Measurements from ENCODE around the gene THRB. TPM values are rescaled to one million over a fixed set of nuclear protein-coding genes. Genes with fewer than 3 reads are reported as not detected.

Gene THRB
- total RNA-seq, 6 experiments from 2014 or later = 14.5 to 29.5 (median 17.3) TPM

DNA sequence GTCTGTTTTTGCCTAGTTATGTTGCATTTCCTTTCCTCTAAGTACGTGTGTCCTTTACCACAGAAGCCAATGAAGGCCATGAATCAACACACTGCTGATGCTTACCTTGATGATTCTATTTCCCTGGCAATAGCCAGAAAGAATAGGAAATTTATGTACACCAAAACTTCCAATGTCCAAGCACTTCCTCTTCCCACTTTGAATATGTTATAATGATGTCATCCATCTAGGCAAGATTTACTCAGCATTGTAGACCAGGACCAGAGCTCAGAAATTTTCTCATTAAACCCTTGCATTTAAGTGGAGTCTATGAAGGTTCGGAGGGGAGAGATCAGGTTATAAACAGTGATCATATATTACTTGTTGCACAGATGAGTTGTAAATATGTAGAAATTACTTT, 126.0 kb downstream of the THRB start:
- ATAC-seq = no peak
- no peak overlapping the region for H3K27ac ChIP-seq
- WGBS (ENCODE audit: insufficient coverage, low coverage, low lambda C conversion rate, missing lambda C conversion rate) = 51% methylated on average over 2 of the region's 2 CpGs
- H3K27me3 ChIP-seq = no peaks in the 10 kb centered on the region
- peaks cover 0 to 40% (median 11%) of the 10 kb centered on the region in 4 donors for H3K4me1 ChIP-seq
- intact Hi-C loops (cut with DNase I) = loop anchor here in 1 of 2 donors (10.0 kb wide), 1 partner anchor 126 kb away; the partner anchor contains the start of gene THRB
- no peaks in the 10 kb centered on the region for H3K36me3 ChIP-seq
- no peak for DNase-seq
- TF ChIP-seq CTCF (IDR thresholded peaks at IDR 0.05) = no peak
- TF ChIP-seq POLR2A (IDR thresholded peaks at IDR 0.05) = no peak
- H3K9me3 ChIP-seq = no peaks in the 10 kb centered on the region
- H3K4me3 ChIP-seq = no peak overlapping the region

DNA sequence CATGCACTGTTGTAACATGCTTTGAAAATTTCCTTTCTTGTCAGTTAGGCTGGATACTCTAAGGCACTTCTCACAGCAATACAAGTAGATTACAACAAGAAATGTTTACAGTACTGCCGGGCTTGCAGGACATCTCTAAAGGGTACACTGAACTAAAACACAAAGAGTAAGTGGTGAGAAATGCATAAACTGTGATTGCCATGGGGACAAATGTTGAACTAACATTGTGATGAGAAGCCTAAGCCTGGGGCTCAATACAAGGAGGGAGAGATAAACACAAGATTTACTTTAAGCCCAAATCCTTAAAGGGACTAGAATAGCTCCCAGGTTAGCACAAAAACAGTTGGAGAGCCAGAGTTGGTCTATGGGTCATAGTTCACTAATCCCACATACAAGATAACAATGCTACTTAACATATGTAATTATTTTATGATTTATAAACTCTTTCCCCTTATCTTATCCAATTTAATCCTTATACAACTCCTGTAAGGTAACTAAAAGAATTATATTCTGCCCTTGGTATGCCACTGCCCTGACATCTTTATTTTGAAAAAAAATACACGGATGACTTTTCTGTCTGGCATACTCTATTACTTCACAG, 126.9 kb downstream of the THRB start:
- no peak for DNase-seq
- Histone ChIP-seq H3K27ac (no peak overlapping the region), H3K4me1 (peaks cover 0 to 39% (median 10%) of the 10 kb centered on the region in 4 donors), H3K27me3 (no peaks in the 10 kb centered on the region), H3K36me3 (no peaks in the 10 kb centered on the region), H3K9me3 (no peaks in the 10 kb centered on the region), H3K4me3 (no peak overlapping the region)
- ATAC-seq = no peak
- TF ChIP-seq POLR2A (IDR thresholded peaks at IDR 0.05) (no peak), CTCF (IDR thresholded peaks at IDR 0.05) (no peak)
- intact Hi-C loops (cut with DNase I) = loop anchor here in 1 of 2 donors (10.0 kb wide), 1 partner anchor 127 kb away; the partner anchor contains the start of gene THRB
- 56% methylated on average over 2 of the region's 2 CpGs for WGBS (ENCODE audit: insufficient coverage, low coverage, low lambda C conversion rate, missing lambda C conversion rate)

DNA sequence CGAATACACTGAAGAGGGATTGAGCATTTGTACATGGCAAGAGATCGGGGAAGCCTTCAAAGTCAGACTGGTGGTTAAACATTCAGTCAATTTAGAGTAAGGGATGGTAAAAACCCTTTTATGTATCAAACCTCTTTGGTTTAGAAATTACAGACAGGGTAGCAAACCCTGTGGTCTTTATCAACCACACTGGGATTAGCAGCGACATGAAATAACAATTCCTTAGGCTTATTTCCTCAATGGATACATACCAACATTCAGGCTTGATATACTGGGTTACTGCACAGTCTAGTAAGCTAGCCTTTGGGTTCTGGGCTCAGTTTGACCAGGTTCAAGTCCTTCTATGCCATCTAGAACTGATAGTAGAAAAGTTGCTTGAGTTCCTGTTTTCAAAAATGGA, 127.4 kb downstream of the THRB start:
- ATAC-seq (no peak), DNase-seq (no peak)
- H3K27me3 ChIP-seq = no peaks in the 10 kb centered on the region
- TF ChIP-seq POLR2A (IDR thresholded peaks at IDR 0.05) = no peak
- TF ChIP-seq CTCF (IDR thresholded peaks at IDR 0.05) = no peak
- no peak overlapping the region for H3K4me3 ChIP-seq
- intact Hi-C loops (cut with DNase I) = loop anchor here in 1 of 2 donors (10.0 kb wide), 1 partner anchor 128 kb away; the partner anchor contains the start of gene THRB
- no peak overlapping the region for H3K27ac ChIP-seq
- 63% methylated on average over 3 of the region's 3 CpGs for WGBS (ENCODE audit: insufficient coverage, low coverage, low lambda C conversion rate, missing lambda C conversion rate)
- H3K9me3 ChIP-seq = no peaks in the 10 kb centered on the region
- H3K36me3 ChIP-seq = no peaks in the 10 kb centered on the region
- peaks cover 0 to 43% (median 13%) of the 10 kb centered on the region in 4 donors for H3K4me1 ChIP-seq

DNA sequence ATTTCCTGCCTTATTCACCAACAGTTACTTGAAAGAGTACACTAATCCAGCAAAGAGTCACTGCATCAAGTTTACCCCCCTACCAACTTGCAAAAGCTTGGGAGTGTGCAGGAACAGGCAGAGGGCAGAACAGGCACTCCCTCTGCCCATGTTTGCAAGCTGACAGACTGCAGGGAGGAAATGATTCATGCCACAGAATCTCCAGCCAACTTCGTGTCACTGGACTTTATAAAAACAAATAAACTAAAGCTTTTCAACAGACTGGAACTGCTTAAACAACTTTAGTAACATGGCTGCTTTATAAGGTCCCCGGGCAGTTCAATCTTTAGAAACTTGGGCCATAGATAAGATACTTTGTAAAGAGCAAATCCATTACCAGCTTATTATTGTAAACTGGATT, 129.5 kb downstream of the THRB start:
- Histone ChIP-seq H3K27ac (peak overlapping the region in 2 of 3 donors; percentile 46 to 74), H3K27me3 (no peaks in the 10 kb centered on the region), H3K36me3 (no peaks in the 10 kb centered on the region), H3K4me1 (peaks cover 0 to 47% (median 13%) of the 10 kb centered on the region in 4 donors), H3K4me3 (no peak overlapping the region), H3K9me3 (no peaks in the 10 kb centered on the region)
- WGBS (ENCODE audit: insufficient coverage, low coverage, low lambda C conversion rate, missing lambda C conversion rate) = 4% methylated on average over 2 of the region's 2 CpGs
- DNase-seq = peak; percentile 47 to 87 (median 71)
- ATAC-seq = peak; percentile 90 to 95 (median 93)
- peak; percentile 85 for TF ChIP-seq POLR2A (IDR thresholded peaks at IDR 0.05)
- TF ChIP-seq CTCF (IDR thresholded peaks at IDR 0.05) = peak in 3 of 4 donors; percentile 3 to 38 (median 17)
- intact Hi-C loops (cut with DNase I) = loop anchor here in 1 of 2 donors (10.0 kb wide), 1 partner anchor 130 kb away; the partner anchor contains the start of gene THRB
